Measurements from ENCODE around the gene SMC4.
A peak's percentile ranks its signal among the peaks of the same experiment; 100 is the strongest.
"Not testable (repeated sequence)": the region's sequence is repeated elsewhere in the genome, so short reads cannot be mapped to it uniquely, and the experiment has no call there.

The SMC4 gene

GRCh38 chr3:160399125-160400029, at the start of gene SMC4, which contains the start of gene IFT80:
Gene SMC4, plus strand, starts transcription at chr3:160399650. Its CDS starts 1,177 bp downstream, at chr3:160400827.
Gene IFT80, minus strand, starts transcription at chr3:160399225. Its CDS starts 14,625 bp downstream, at chr3:160384600.
- POLR2A ChIA-PET = interaction anchor here (1.3 kb wide), 1 partner anchor 46 kb away, joined by 3 read pairs; no protein-coding TSS in a partner anchor
- H3K4me3 ChIP-seq (ENCODE audit: low read depth, low read length) = peak within 1 kb of the TSS; percentile 89
- DNase-seq (ENCODE audit: low read depth, low spot score) = peak; percentile 72
- TF ChIP-seq CTCF (IDR thresholded peaks at IDR 0.05; ENCODE audit: insufficient read depth, low read length, missing control alignments) = no peak
- CTCF ChIA-PET = interaction anchor here (1.0 to 1.3 kb wide), 3 partner anchors 16 to 236 kb away, joined by 3 to 4 read pairs (median 3); no protein-coding TSS in a partner anchor

DNA sequence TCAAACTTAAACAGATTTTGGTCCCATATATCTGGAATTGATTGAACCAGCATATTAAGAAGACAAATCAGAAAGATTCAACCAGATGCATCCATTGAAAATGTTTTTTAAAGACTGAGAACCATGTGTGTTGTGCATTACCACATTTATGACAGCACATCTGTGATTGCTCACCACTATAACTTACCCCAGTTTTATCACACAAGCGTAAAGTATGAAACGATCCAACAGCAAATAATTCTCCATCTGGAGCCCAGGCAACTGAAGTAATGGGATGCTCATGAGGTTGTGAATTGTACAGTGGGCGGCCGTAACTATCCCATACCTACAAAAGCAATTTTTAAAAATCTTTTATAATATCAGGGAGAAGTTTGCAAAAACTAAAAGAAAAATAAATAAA, 43.6 kb upstream of the SMC4 start:
- H3K4me3 ChIP-seq (ENCODE audit: low read depth, low read length) = no peak overlapping the region
- CTCF ChIA-PET = interaction anchor here (0.8 to 2.6 kb wide), 3 partner anchors 191 to 324 kb away, joined by 3 to 12 read pairs (median 5); no protein-coding TSS in a partner anchor
- DNase-seq (ENCODE audit: low read depth, low spot score) = no peak
- POLR2A ChIA-PET = no interaction called here
- no peak for TF ChIP-seq CTCF (IDR thresholded peaks at IDR 0.05; ENCODE audit: insufficient read depth, low read length, missing control alignments)

GRCh38 chr3:160362896-160363295, 36.6 kb upstream of the SMC4 start:
- POLR2A ChIA-PET; CTCF ChIA-PET; H3K4me3 ChIP-seq (ENCODE audit: low read depth, low read length); DNase-seq (ENCODE audit: low read depth, low spot score): not testable (repeated sequence)

- no peak for TF ChIP-seq CTCF (IDR thresholded peaks at IDR 0.05; ENCODE audit: insufficient read depth, low read length, missing control alignments)
- ChIA-PET POLR2A (no interaction called here), CTCF (no interaction called here)
- DNase-seq (ENCODE audit: low read depth, low spot score) = no peak
- H3K4me3 ChIP-seq (ENCODE audit: low read depth, low read length) = no peak overlapping the region
Measured at GRCh38 chr3:160365869-160366522, 33.5 kb upstream of the SMC4 start.

- POLR2A ChIA-PET = no interaction called here
- DNase-seq (ENCODE audit: low read depth, low spot score) = no peak
Measured at GRCh38 chr3:160368804-160369203, 30.6 kb upstream of the SMC4 start.

GRCh38 chr3:160369784-160370183, 29.7 kb upstream of the SMC4 start:
- POLR2A ChIA-PET = no interaction called here
- CTCF ChIA-PET = no interaction called here
- DNase-seq (ENCODE audit: low read depth, low spot score) = no peak
- TF ChIP-seq CTCF (IDR thresholded peaks at IDR 0.05; ENCODE audit: insufficient read depth, low read length, missing control alignments) = no peak
- H3K4me3 ChIP-seq (ENCODE audit: low read depth, low read length) = no peak overlapping the region

More at GRCh38 chr3:160368804-160369203, 30.6 kb upstream of the SMC4 start:
- TF ChIP-seq CTCF (IDR thresholded peaks at IDR 0.05; ENCODE audit: insufficient read depth, low read length, missing control alignments) = no peak
- CTCF ChIA-PET = no interaction called here
- H3K4me3 ChIP-seq (ENCODE audit: low read depth, low read length) = no peak overlapping the region

All from AG04449 (cell line).